ENCODE measurements around the gene ASCC1.

DNA sequence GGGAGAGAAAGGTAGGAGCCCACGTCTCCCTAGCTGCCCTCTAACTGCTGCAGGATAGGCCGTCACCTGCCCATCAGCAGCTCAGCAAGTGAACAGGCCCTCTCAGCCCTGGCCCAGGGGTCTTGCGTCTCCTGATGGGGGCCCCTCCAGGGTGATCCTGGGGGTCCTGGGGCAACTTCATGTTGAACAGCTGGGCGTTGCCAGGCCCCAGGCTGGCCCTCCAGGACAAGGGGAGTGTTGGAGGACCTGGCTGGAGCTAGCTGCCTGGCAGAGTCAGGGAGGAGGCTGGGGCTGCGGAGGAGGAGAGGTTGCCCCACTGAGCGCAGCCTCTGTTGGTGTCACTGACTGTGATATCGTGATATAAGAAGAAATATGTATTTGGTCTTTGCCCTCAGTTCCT lies 162.4 kb downstream of the ASCC1 start:
- TF ChIP-seq, protein P1, sequence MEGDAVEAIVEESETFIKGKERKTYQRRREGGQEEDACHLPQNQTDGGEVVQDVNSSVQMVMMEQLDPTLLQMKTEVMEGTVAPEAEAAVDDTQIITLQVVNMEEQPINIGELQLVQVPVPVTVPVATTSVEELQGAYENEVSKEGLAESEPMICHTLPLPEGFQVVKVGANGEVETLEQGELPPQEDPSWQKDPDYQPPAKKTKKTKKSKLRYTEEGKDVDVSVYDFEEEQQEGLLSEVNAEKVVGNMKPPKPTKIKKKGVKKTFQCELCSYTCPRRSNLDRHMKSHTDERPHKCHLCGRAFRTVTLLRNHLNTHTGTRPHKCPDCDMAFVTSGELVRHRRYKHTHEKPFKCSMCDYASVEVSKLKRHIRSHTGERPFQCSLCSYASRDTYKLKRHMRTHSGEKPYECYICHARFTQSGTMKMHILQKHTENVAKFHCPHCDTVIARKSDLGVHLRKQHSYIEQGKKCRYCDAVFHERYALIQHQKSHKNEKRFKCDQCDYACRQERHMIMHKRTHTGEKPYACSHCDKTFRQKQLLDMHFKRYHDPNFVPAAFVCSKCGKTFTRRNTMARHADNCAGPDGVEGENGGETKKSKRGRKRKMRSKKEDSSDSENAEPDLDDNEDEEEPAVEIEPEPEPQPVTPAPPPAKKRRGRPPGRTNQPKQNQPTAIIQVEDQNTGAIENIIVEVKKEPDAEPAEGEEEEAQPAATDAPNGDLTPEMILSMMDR (IDR thresholded peaks at IDR 0.05) = no peak
- no peak for TF ChIP-seq EZH2 (IDR thresholded peaks at IDR 0.05; ENCODE audit: borderline replicate concordance, insufficient read depth, low read depth, low read length, poor library complexity, severe bottlenecking)
